Mucosa of rectum (tissue), 2 donors: ENCODE results near the gene SETD7.
A peak's percentile ranks its signal among the peaks of the same experiment; 100 is the strongest.

Experiments
- H3K27ac ChIP-seq, 2 donors: one replicate each; pipeline ENCODE4 v1.7.0; 2013; ENCODE audit warnings: inconsistent platforms in 2 of 2, low read depth in 2 of 2, low read length in 2 of 2
- H3K27me3 ChIP-seq, 2 donors: one replicate each; pipeline ENCODE4 v1.7.0; 2013; ENCODE audit warnings: low read length in 2 of 2; ENCODE audit not compliant: control insufficient read depth in 2 of 2, insufficient read depth in 2 of 2
- H3K36me3 ChIP-seq, 2 donors: one replicate each; pipeline ENCODE4 v1.7.0; 2013; ENCODE audit warnings: low read length in 2 of 2; ENCODE audit not compliant: control insufficient read depth in 2 of 2, insufficient read depth in 2 of 2
- H3K4me1 ChIP-seq, 2 donors: one replicate each; pipeline ENCODE4 v1.7.0; 2013; ENCODE audit warnings: low read length in 2 of 2, mild to moderate bottlenecking in 1 of 2; ENCODE audit not compliant: control insufficient read depth in 2 of 2, insufficient read depth in 2 of 2
- H3K4me3 ChIP-seq, 2 donors: one replicate each; pipeline ENCODE4 v1.7.0; 2013; ENCODE audit warnings: low read length in 2 of 2
- H3K9ac ChIP-seq, 2 donors: one replicate each; pipeline ENCODE4 v1.7.0; 2013; ENCODE audit warnings: low read length in 2 of 2, low read depth in 1 of 2, mild to moderate bottlenecking in 1 of 2
- H3K9me3 ChIP-seq, 2 donors: one replicate each; pipeline ENCODE4 v1.7.0; 2013; ENCODE audit warnings: low read length in 2 of 2; ENCODE audit not compliant: control insufficient read depth in 2 of 2
- donor health status: healthy.
- donor health status: Normal muscosa, but diverticular disease.

SETD7 gene

GRCh38 chr4:139575072-139575471 lies 19.1 kb upstream of the SETD7 start:
- Histone ChIP-seq H3K36me3 (no peaks in the 10 kb centered on the region), H3K9me3 (no peaks in the 10 kb centered on the region), H3K9ac (no peak overlapping the region), H3K4me1 (no peaks in the 10 kb centered on the region), H3K27ac (no peak overlapping the region), H3K27me3 (no peaks in the 10 kb centered on the region), H3K4me3 (no peak overlapping the region)

GRCh38 chr4:139574641-139575040 lies 18.6 kb upstream of the SETD7 start:
- no peaks in the 10 kb centered on the region for H3K4me1 ChIP-seq
- no peaks in the 10 kb centered on the region for H3K27me3 ChIP-seq
- H3K27ac ChIP-seq: no peak overlapping the region
- no peak overlapping the region for H3K9ac ChIP-seq
- no peak overlapping the region for H3K4me3 ChIP-seq
- H3K9me3 ChIP-seq: no peaks in the 10 kb centered on the region
- H3K36me3 ChIP-seq: no peaks in the 10 kb centered on the region

- Histone ChIP-seq H3K4me1 (no peaks in the 10 kb centered on the region), H3K27ac (no peak overlapping the region), H3K27me3 (no peaks in the 10 kb centered on the region), H3K4me3 (no peak overlapping the region), H3K9me3 (no peaks in the 10 kb centered on the region), H3K9ac (no peak overlapping the region), H3K36me3 (no peaks in the 10 kb centered on the region)
Measured at GRCh38 chr4:139568206-139568955, 12.4 kb upstream of the SETD7 start.

- Histone ChIP-seq H3K4me1 (no peaks in the 10 kb centered on the region), H3K27ac (no peak overlapping the region), H3K9ac (no peak overlapping the region), H3K9me3 (no peaks in the 10 kb centered on the region), H3K27me3 (no peaks in the 10 kb centered on the region), H3K36me3 (no peaks in the 10 kb centered on the region), H3K4me3 (no peak overlapping the region)
Measured at GRCh38 chr4:139567159-139567870, 11.3 kb upstream of the SETD7 start.

GRCh38 chr4:139564502-139564901 lies 8.5 kb upstream of the SETD7 start:
- no peak overlapping the region for H3K9ac ChIP-seq
- no peaks in the 10 kb centered on the region for H3K9me3 ChIP-seq
- H3K27ac ChIP-seq: no peak overlapping the region
- H3K36me3 ChIP-seq: no peaks in the 10 kb centered on the region
- H3K4me3 ChIP-seq: no peak overlapping the region
- H3K27me3 ChIP-seq: no peaks in the 10 kb centered on the region
- H3K4me1 ChIP-seq: peaks cover 0 to 2% of the 10 kb centered on the region in 2 donors

- Histone ChIP-seq H3K9me3 (no peaks in the 10 kb centered on the region), H3K27me3 (no peaks in the 10 kb centered on the region), H3K4me3 (no peak overlapping the region), H3K4me1 (peaks cover 0 to 2% of the 10 kb centered on the region in 2 donors), H3K36me3 (no peaks in the 10 kb centered on the region), H3K27ac (no peak overlapping the region), H3K9ac (no peak overlapping the region)
Measured at GRCh38 chr4:139563515-139563914, 7.5 kb upstream of the SETD7 start.

GRCh38 chr4:139562839-139563238 lies 6.8 kb upstream of the SETD7 start:
- no peaks in the 10 kb centered on the region for H3K9me3 ChIP-seq
- no peaks in the 10 kb centered on the region for H3K36me3 ChIP-seq
- H3K27me3 ChIP-seq: no peaks in the 10 kb centered on the region
- H3K9ac ChIP-seq: no peak overlapping the region
- H3K27ac ChIP-seq: no peak overlapping the region
- H3K4me3 ChIP-seq: no peak overlapping the region
- H3K4me1 ChIP-seq: peaks cover 0 to 3% of the 10 kb centered on the region in 2 donors

GRCh38 chr4:139562067-139562684 lies 6.2 kb upstream of the SETD7 start:
- Histone ChIP-seq H3K9me3 (no peaks in the 10 kb centered on the region), H3K9ac (no peak overlapping the region), H3K36me3 (no peaks in the 10 kb centered on the region), H3K4me3 (no peak overlapping the region), H3K27ac (no peak overlapping the region), H3K27me3 (no peaks in the 10 kb centered on the region), H3K4me1 (peaks cover 3 to 9% of the 10 kb centered on the region in 2 donors)

GRCh38 chr4:139560406-139561104 lies 4.5 kb upstream of the SETD7 start:
- Histone ChIP-seq H3K9ac (no peak overlapping the region), H3K4me3 (no peak overlapping the region), H3K27me3 (no peaks in the 10 kb centered on the region)

GRCh38 chr4:139559687-139560086 lies 3.7 kb upstream of the SETD7 start:
- no peak overlapping the region for H3K27ac ChIP-seq
- H3K4me1 ChIP-seq: peaks cover 6 to 11% of the 10 kb centered on the region in 2 donors

More at GRCh38 chr4:139560406-139561104, 4.5 kb upstream of the SETD7 start:
- Histone ChIP-seq H3K4me1 (peaks cover 6 to 11% of the 10 kb centered on the region in 2 donors), H3K36me3 (no peaks in the 10 kb centered on the region), H3K27ac (peak overlapping the region; percentile 7 to 52), H3K9me3 (no peaks in the 10 kb centered on the region)

More at GRCh38 chr4:139559687-139560086, 3.7 kb upstream of the SETD7 start:
- no peaks in the 10 kb centered on the region for H3K36me3 ChIP-seq
- no peaks in the 10 kb centered on the region for H3K27me3 ChIP-seq
- H3K4me3 ChIP-seq: no peak overlapping the region
- H3K9ac ChIP-seq: no peak overlapping the region
- no peaks in the 10 kb centered on the region for H3K9me3 ChIP-seq
